GM21515 (cell line): Measurements from ENCODE around the gene EPB41L4B.

Experiments
- ATAC-seq: cut with Tn5 transposase; IDR thresholded peaks from one replicate; pipeline ENCODE4 v1.9.1; 2021; ENCODE audit not compliant: unreplicated experiment

Gene EPB41L4B

DNA sequence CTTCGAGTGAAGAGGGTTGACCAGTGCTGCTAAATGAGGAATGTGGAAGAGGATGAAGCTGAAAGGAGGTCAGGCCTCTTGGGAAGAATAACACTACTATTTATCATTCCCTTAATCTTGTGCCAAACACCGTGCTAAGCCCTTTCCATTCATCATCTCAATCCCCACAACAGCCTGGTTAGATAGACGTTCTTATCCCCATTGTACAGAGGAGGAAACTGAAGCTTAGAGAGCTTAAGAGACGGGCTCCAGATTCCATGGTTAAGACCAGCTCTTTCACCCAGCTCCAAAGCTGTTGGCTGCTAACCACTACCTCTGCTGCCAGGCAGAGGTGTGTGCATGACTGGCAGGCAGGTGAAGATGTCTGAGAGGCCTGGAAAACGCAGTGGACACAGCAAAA, 868 bp upstream of the EPB41L4B start:
- no peak for ATAC-seq

GRCh38 chr9:109320331-109320741, 523 bp downstream of the EPB41L4B start:
- peak; percentile 21 for ATAC-seq

GRCh38 chr9:109319626-109320241, 1.1 kb downstream of the EPB41L4B start:
- no peak for ATAC-seq

DNA sequence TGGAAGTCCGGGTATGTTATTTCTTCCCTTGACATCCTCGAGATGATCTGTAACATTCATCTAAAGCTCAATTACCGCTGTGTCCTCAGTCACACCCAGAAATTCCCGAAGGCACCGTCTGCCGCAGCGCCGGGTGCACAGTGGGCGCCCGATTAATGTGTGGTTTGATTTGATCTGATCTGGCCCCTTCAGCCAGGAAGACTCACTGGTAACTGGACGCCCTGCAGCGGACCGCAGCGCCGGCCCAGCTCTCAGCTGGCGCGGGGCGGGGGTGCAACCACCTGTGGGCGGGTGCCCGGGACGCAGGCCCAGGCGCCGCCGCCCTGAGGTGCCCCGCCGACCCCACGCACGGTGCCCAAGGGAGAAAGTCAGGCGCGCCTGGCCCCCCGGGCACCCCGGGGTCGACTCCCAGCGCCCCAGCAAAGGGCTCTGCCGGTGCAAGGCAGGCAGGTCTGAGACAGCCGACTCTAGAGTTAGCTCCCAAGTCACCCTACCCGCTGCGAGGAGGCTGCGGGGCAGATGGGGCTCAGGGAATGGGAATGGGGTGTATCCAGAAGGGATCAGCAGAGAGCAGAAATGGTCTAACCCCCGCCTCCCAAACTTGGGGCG, 1.7 kb downstream of the EPB41L4B start:
- no peak for ATAC-seq

DNA sequence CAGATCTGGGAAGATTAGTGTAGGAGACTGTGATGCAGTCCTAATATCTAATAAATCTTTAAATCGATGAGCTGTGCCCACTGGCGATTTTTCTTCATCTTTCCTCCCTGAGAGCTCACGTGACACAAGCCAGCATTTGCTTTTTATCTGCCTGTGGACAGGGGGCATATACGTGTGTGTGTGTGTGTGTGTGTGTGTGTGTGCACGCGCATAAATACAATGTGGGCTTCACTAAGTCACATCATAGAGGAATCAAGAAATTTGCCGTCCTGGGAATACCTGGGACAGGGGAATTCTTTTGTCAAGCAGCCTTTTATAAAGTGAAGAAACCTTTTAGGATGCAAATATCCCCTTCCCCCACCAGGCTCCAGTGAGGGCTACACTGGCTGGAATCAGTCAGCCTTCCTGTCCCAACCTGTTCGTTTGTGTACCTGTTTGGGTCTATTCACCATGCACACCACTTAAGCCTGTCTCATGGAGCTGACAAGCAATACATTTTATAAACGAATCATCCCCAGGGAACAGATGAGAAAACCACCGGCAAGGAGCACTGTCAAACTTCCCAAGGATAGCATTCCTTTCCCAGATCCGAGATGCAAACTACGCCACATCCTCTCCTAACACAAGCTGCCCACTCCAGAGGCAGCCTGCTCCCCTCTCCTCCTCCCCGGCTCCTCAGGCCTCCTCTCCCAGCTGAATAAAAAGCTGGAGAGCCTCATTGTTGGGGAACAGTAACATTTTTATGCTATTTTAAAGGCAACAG, 2.7 kb downstream of the EPB41L4B start:
- no peak for ATAC-seq

DNA sequence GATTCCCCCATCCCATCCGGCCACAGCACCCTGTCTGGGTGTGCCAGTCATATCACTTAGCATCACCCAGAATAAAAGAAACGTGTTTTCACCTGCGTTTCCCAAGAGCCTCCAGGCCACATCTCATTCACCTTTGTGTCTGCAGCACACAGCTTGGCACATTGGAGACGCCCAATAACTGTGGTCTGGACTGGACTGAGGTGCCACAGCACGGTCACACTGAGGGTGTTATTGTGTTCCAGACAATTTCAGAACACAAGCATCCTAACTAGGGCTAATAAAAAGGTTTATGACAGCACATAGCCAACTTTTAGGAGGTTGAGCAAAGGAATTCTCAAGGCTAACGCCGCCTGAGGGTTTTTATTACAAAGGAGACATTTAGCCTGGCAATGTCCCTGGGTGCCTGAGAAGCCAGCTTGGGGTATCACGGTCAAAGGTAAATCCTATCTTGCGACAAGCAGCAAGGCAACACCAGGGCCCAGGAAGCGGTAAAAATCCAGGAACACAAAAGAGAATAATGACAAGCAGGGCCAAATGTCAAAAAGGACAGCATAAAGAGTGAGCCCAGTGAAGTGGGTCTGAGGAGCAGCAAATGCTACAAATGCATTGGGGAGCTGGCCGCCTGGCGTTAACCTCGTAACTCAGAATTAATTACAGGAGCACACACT, 3.4 kb downstream of the EPB41L4B start:
- ATAC-seq: no peak

- ATAC-seq: no peak
Observed at GRCh38 chr9:109316207-109316640, 4.6 kb downstream of the EPB41L4B start.

GRCh38 chr9:109315480-109316206, 5.2 kb downstream of the EPB41L4B start:
- no peak for ATAC-seq

GRCh38 chr9:109314011-109314531, 6.8 kb downstream of the EPB41L4B start:
- no peak for ATAC-seq

DNA sequence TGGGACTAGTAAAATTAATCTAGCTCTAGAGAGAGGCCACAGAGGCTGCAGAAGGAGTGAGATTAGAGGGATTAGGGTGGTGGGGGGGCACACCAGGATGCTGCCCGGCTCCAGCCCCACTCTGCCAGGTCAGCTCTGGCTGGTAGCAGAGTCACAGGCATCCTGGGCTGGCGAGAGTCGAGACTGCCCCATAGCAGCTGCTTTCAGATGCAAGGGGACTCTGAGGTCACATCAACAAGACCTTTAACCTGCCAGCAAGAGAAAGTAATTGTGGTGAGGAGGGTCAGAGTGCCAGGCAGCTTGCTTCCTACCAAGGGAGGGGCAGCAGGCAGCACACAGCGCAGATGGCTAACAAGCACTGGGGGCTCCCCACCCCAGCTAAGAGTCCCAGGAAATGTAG, 7.5 kb downstream of the EPB41L4B start:
- no peak for ATAC-seq

DNA sequence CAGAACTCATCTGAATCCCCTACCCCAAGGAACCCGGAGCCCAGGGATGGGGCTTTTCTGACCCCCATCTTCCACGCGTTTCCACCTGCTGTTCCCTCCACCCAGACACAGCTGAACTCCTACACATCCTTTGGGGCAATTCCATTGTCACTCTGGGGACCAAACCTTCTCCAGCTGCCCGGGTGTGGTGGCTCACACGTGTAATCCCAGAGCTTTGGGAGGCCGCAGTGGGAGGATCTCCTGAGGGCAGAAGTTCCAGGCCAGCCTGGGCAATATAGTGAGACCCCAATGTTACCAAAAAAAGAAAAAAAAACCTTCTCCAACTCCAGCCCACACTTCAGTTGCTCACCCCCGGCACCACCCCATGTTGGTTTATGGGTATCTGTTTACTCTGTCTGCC, 8.1 kb downstream of the EPB41L4B start:
- ATAC-seq: no peak

- no peak for ATAC-seq
Observed at GRCh38 chr9:109311731-109312130, 9.1 kb downstream of the EPB41L4B start.

DNA sequence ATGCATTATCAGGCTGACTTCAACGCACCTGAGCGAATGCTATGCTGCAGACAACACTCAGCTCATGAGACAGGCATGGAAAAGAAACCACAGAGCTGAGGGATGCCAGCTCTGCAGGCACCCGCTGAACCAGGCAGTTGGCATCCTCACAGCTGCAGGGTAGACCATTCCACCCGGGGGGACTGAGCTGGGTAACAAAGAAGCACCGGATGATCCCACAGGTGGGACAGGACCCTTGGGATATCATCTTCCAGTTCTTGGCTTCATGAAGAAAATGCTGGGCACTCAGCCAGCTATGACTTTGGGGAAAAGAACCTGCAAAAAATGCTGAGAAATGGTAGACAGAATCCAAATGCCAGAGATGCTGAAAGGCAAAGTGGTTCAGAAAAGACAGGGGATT, 9.6 kb downstream of the EPB41L4B start:
- ATAC-seq: no peak

DNA sequence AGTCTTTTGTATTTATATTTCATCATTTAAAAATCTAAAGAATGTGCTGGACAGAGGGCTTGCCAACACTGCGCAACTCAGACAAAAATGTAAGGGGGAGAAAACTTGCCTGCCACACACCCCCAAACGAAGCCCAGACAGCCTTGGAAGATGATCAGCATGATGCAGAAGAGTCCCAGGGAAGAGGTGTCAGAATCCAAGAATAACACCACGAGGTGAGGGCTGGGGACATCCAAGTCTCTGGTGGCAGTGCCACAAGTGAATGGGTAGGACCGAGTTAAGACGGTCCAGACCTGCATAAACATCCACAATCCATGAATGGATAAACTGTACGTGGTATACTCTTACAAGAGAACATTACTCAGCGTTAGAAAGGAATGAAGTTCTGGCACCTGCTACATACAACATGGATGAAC, 10.4 kb downstream of the EPB41L4B start:
- no peak for ATAC-seq

- ATAC-seq: no peak
Observed at GRCh38 chr9:109309282-109309681, 11.6 kb downstream of the EPB41L4B start.

DNA sequence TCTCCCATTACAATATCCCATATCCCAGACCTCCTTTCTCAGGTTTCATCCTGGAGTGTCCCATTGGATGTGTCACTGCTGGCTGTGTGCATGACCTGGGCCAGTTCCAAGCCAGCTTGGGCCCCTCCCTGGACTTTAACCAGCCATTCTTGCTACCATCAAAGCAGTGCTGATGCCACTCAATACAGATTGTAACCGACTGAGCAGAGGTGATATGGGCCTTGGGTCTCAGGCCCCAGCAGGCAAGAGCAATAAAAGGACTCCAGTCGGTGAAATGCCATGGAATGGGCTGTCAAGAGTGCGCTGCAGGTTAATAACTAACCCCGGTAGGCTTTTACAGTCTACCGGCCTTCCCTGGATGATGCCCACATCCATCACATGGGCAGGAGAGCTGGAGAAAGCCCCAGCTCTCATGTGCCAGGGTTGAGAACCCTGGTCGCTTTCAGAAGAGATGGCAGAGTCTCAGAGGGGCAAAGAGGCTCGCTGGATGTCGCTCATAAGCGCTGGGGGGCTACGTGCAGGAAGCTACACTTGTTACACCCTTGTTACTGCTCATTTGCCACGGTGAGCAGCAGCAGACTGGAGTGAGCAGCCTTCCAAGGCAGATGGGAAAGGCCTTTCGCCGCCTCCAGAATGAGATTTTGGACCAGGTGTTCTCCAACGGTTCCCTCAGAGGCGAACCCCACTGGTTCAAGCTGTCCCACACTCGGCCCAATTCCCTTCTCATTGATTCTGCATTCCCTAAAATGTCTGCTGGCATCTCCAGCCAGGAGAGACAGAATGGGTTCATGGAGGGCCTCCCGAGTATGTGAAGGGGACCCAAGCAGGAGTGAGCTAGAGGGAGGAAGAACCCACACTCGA, 13.2 kb downstream of the EPB41L4B start:
- ATAC-seq: no peak

DNA sequence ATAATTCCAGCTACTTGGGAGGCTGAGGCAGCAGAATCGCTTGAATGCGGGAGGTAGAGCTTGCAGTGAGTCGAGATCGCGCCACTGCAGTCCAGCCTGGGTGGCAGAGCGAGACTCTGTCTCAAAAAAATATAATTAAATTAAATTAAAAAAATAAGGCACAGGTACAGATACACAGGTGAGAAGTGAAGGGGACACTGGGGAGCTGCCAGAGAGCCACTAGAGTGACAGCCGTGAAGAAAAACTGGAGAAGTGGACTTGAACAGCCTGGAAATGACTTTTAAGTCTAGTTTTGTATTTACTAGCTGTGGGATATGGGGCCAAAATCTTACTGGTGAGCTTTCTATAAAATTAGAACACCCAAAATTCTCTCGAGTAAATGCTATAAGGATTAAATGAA, 15.1 kb downstream of the EPB41L4B start:
- ATAC-seq: no peak

DNA sequence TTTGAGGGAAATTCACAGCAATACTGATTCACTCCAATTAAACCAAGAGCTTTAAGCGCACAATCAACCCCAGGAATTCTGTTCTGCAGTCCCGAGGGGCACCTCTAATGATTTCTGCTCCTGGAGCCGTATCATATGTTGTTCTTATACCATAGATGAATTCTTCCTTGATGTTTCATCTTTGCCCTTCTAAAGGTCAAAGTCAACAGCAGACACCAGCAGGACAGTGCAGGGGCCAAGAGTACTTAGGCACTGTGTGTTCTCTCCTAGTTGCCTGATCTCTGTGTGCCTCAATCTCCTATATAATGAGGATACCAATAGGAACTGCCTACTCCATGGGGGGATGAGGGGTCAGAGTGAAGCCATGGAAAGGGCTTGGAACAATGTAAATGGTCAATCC, 16.5 kb downstream of the EPB41L4B start:
- ATAC-seq: no peak

DNA sequence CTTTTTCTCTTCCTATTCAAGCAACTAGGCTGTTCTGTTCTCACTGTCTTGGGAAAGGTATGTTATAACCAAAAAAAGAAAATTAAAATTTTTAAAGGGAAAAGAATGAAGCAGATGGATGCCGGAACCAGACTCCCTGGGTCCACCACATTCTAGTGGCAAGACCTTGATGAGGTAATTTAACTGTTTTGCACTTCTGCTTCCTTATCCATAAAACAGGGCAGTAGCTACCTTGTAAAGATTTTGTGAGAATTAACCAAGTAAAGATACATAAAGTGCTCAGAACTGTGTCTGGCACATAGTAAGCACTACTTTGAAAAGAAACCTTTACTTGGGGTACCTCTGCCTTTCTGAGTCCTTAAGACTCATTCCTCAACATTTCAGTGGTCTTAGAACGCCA, 17.0 kb downstream of the EPB41L4B start:
- no peak for ATAC-seq

- no peak for ATAC-seq
Observed at GRCh38 chr9:109302606-109303005, 18.3 kb downstream of the EPB41L4B start.
